Measurements from ENCODE around the gene PRELID2. TPM values are rescaled to one million over a fixed set of nuclear protein-coding genes. Genes with fewer than 3 reads are reported as not detected.
A peak's percentile ranks its signal among the peaks of the same experiment; 100 is the strongest.

Gene PRELID2
- total and polyA plus RNA-seq, 8 donors: 5.2 to 12.3 (median 10.2) TPM

DNA sequence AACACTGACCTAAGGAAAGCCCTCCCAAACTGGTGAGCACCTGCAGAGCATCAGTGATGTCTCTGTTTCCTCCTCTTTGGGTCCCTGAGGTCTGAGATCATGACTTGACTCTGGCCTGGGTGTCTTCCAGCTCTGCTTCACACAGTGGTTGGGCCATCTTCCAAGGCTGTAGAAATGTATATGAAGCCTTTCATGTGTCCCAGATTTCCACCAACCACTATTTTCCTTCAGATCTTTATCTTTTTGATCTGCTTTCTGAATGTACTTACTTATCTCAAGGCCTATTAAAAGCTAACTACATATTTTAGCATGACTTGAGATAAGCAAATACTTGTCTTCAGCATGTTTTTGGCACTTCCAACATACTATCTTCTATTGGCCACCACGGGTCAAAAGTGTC lies 47.1 kb downstream of the PRELID2 start:
- no peak for ATAC-seq
- Histone ChIP-seq H3K9me3 (no peaks in the 10 kb centered on the region), H3K27me3 (no peaks in the 10 kb centered on the region), H3K4me1 (no peaks in the 10 kb centered on the region), H3K4me3 (no peak overlapping the region), H3K36me3 (no peaks in the 10 kb centered on the region), H3K27ac (no peak overlapping the region)
- TF ChIP-seq, protein P1, sequence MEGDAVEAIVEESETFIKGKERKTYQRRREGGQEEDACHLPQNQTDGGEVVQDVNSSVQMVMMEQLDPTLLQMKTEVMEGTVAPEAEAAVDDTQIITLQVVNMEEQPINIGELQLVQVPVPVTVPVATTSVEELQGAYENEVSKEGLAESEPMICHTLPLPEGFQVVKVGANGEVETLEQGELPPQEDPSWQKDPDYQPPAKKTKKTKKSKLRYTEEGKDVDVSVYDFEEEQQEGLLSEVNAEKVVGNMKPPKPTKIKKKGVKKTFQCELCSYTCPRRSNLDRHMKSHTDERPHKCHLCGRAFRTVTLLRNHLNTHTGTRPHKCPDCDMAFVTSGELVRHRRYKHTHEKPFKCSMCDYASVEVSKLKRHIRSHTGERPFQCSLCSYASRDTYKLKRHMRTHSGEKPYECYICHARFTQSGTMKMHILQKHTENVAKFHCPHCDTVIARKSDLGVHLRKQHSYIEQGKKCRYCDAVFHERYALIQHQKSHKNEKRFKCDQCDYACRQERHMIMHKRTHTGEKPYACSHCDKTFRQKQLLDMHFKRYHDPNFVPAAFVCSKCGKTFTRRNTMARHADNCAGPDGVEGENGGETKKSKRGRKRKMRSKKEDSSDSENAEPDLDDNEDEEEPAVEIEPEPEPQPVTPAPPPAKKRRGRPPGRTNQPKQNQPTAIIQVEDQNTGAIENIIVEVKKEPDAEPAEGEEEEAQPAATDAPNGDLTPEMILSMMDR (IDR thresholded peaks at IDR 0.05): no peak
- intact Hi-C loops (cut with DNase I): no loop called here
- no peak for DNase-seq

GRCh38 chr5:145787507-145787906 lies 47.6 kb downstream of the PRELID2 start:
- Histone ChIP-seq H3K27ac (no peak overlapping the region), H3K27me3 (no peaks in the 10 kb centered on the region), H3K36me3 (no peaks in the 10 kb centered on the region), H3K4me1 (no peaks in the 10 kb centered on the region), H3K9me3 (no peaks in the 10 kb centered on the region), H3K4me3 (no peak overlapping the region)
- DNase-seq (no peak), ATAC-seq (no peak)
- TF ChIP-seq, protein P1 (IDR thresholded peaks at IDR 0.05): no peak
- intact Hi-C loops (cut with DNase I): no loop called here

- peak in 2 of 4 donors; percentile 37 to 60 for DNase-seq
- H3K9me3 ChIP-seq: no peaks in the 10 kb centered on the region
- TF ChIP-seq, protein P1 (IDR thresholded peaks at IDR 0.05): no peak
- no peaks in the 10 kb centered on the region for H3K4me1 ChIP-seq
- ATAC-seq: no peak
- no peaks in the 10 kb centered on the region for H3K36me3 ChIP-seq
- H3K4me3 ChIP-seq: no peak overlapping the region
- no peak overlapping the region for H3K27ac ChIP-seq
- H3K27me3 ChIP-seq: no peaks in the 10 kb centered on the region
- intact Hi-C loops (cut with DNase I): no loop called here
Observed at GRCh38 chr5:145787001-145787400, 48.1 kb downstream of the PRELID2 start.

GRCh38 chr5:145780982-145781381 lies 54.2 kb downstream of the PRELID2 start:
- H3K9me3 ChIP-seq: peaks cover 0 to 3% of the 10 kb centered on the region in 2 donors
- no peak for ATAC-seq
- no peaks in the 10 kb centered on the region for H3K4me1 ChIP-seq
- no peaks in the 10 kb centered on the region for H3K36me3 ChIP-seq
- H3K27me3 ChIP-seq: no peaks in the 10 kb centered on the region
- DNase-seq: peak in 1 of 4 donors; percentile 31
- H3K4me3 ChIP-seq: no peak overlapping the region
- intact Hi-C loops (cut with DNase I): no loop called here
- TF ChIP-seq, protein P1 (IDR thresholded peaks at IDR 0.05): no peak
- H3K27ac ChIP-seq: no peak overlapping the region

DNA sequence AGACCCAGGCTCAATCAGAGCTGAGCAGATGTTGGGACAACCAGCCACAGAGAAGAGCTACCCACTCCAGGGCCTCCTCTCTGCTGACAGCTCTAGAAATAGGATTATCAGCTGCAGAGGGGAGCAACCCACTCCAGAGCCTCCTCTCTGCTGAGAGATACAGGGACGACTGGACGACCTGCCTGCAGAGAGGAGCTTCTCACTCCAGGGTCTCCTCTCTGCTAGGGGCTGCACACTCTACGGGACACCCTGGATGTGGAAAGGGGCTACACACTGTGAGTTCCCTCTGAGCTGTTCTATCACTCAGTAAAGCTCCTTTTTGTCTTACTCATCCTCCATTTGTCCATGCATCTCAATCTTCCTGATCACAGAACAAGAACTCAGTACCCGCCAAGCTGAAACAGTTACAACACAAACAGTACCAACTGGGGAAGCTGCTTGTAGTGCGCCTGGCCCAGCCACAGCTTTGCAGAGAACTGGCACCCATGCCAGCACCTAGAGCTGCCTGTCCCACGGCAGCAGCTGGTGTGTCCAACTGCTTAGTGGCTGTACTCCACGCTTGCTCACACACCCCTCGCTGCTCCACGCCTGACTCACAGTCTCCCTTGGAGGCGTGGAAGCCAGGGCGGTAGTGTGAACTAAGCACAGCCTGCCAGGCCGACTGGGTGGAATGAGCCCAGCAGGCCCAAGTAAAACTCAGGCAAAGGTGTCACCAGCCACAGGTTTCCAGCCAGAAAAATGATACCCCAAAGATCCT lies 56.8 kb downstream of the PRELID2 start:
- TF ChIP-seq, protein P1 (IDR thresholded peaks at IDR 0.05): no peak
- intact Hi-C loops (cut with DNase I): no loop called here
- peaks cover 0 to 3% of the 10 kb centered on the region in 2 donors for H3K9me3 ChIP-seq
- DNase-seq (peak in 1 of 4 donors; percentile 65), ATAC-seq (no peak)
- H3K27ac ChIP-seq: no peak overlapping the region
- no peak overlapping the region for H3K4me3 ChIP-seq
- H3K4me1 ChIP-seq: no peaks in the 10 kb centered on the region
- H3K36me3 ChIP-seq: no peaks in the 10 kb centered on the region
- no peaks in the 10 kb centered on the region for H3K27me3 ChIP-seq

Measured in left lung (tissue), 10 donors.